Ectodermal cell (in vitro differentiated cells): ENCODE results near the gene PLCB4.

Experiments
- H3K27ac ChIP-seq: 2 replicates; pipeline ENCODE4 v1.7.0; 2013; ENCODE audit warnings: mild to moderate bottlenecking, low read depth, low read length; ENCODE audit not compliant: insufficient read depth, poor library complexity, severe bottlenecking
- H3K27me3 ChIP-seq: 2 replicates; pipeline ENCODE4 v1.7.0; 2013; ENCODE audit warnings: mild to moderate bottlenecking, low read length; ENCODE audit not compliant: insufficient read depth, control insufficient read depth, poor library complexity, severe bottlenecking
- H3K36me3 ChIP-seq: one replicate; pipeline ENCODE4 v1.7.0; 2013; ENCODE audit warnings: low read length; ENCODE audit not compliant: control insufficient read depth, insufficient read depth
- H3K4me1 ChIP-seq: one replicate; pipeline ENCODE4 v1.7.0; 2013; ENCODE audit warnings: low read length; ENCODE audit not compliant: control insufficient read depth, insufficient read depth
- H3K4me3 ChIP-seq: 2 replicates; pipeline ENCODE4 v1.7.0; 2013; ENCODE audit warnings: low read depth, low read length, control low read depth; ENCODE audit not compliant: insufficient read depth
- H3K9me3 ChIP-seq: 2 replicates; pipeline ENCODE4 v1.7.0; 2013; ENCODE audit warnings: mild to moderate bottlenecking, low read length, moderate library complexity; ENCODE audit not compliant: control insufficient read depth
- WGBS, 2 experiments: methylation state at CpG; one replicate each; pipeline ENCODE4 v1.1.7; 2013; ENCODE audit warnings: missing lambda C conversion rate in 2 of 2; 5-methylcytosine and 5-hydroxymethylcytosine counted together

The PLCB4 gene

GRCh38 chr20:9179867-9180266, 111.0 kb downstream of the PLCB4 start:
- Histone ChIP-seq H3K27me3 (no peaks in the 10 kb centered on the region), H3K27ac (no peak overlapping the region), H3K9me3 (no peaks in the 10 kb centered on the region), H3K4me1 (no peaks in the 10 kb centered on the region), H3K4me3 (no peak overlapping the region), H3K36me3 (no peaks in the 10 kb centered on the region)

GRCh38 chr20:9180481-9181257, 111.8 kb downstream of the PLCB4 start:
- WGBS, 2 experiments, result 68 to 69% methylated on average over 1 of the region's 1 CpG
- no peaks in the 10 kb centered on the region for H3K36me3 ChIP-seq
- no peaks in the 10 kb centered on the region for H3K9me3 ChIP-seq
- no peaks in the 10 kb centered on the region for H3K27me3 ChIP-seq
- H3K27ac ChIP-seq, result no peak overlapping the region
- no peaks in the 10 kb centered on the region for H3K4me1 ChIP-seq
- no peak overlapping the region for H3K4me3 ChIP-seq

GRCh38 chr20:9185511-9185910, 116.6 kb downstream of the PLCB4 start:
- no peaks in the 10 kb centered on the region for H3K36me3 ChIP-seq
- H3K4me1 ChIP-seq, result no peaks in the 10 kb centered on the region
- no peaks in the 10 kb centered on the region for H3K9me3 ChIP-seq
- no peak overlapping the region for H3K4me3 ChIP-seq
- H3K27me3 ChIP-seq, result no peaks in the 10 kb centered on the region
- 86 to 89% methylated on average over 6 of the region's 6 CpGs for WGBS, 2 experiments
- no peak overlapping the region for H3K27ac ChIP-seq

GRCh38 chr20:9186396-9186795, 117.5 kb downstream of the PLCB4 start:
- no peaks in the 10 kb centered on the region for H3K36me3 ChIP-seq
- H3K4me1 ChIP-seq, result no peaks in the 10 kb centered on the region
- WGBS, 2 experiments, result 86 to 90% methylated on average over 5 of the region's 5 CpGs
- no peak overlapping the region for H3K4me3 ChIP-seq
- no peaks in the 10 kb centered on the region for H3K27me3 ChIP-seq
- H3K9me3 ChIP-seq, result no peaks in the 10 kb centered on the region
- no peak overlapping the region for H3K27ac ChIP-seq

GRCh38 chr20:9195031-9195430, 126.1 kb downstream of the PLCB4 start:
- WGBS, 2 experiments, result 94 to 98% methylated on average over 6 of the region's 6 CpGs
- H3K36me3 ChIP-seq, result no peaks in the 10 kb centered on the region

GRCh38 chr20:9196110-9196509, 127.2 kb downstream of the PLCB4 start:
- Histone ChIP-seq H3K4me3 (no peak overlapping the region), H3K27ac (no peak overlapping the region), H3K9me3 (no peaks in the 10 kb centered on the region), H3K4me1 (no peaks in the 10 kb centered on the region), H3K36me3 (no peaks in the 10 kb centered on the region), H3K27me3 (no peaks in the 10 kb centered on the region)
- WGBS, 2 experiments, result 79 to 85% methylated on average over 1 of the region's 1 CpG

More at GRCh38 chr20:9195031-9195430, 126.1 kb downstream of the PLCB4 start:
- H3K27me3 ChIP-seq, result no peaks in the 10 kb centered on the region
- H3K9me3 ChIP-seq, result no peaks in the 10 kb centered on the region
- H3K4me3 ChIP-seq, result no peak overlapping the region
- no peak overlapping the region for H3K27ac ChIP-seq
- H3K4me1 ChIP-seq, result no peaks in the 10 kb centered on the region

GRCh38 chr20:9198460-9198859, 129.6 kb downstream of the PLCB4 start:
- Histone ChIP-seq H3K36me3 (no peaks in the 10 kb centered on the region), H3K27me3 (no peaks in the 10 kb centered on the region), H3K4me1 (no peaks in the 10 kb centered on the region), H3K27ac (no peak overlapping the region), H3K4me3 (no peak overlapping the region), H3K9me3 (no peaks in the 10 kb centered on the region)

- Histone ChIP-seq H3K27me3 (no peaks in the 10 kb centered on the region), H3K27ac (no peak overlapping the region), H3K9me3 (no peaks in the 10 kb centered on the region), H3K36me3 (no peaks in the 10 kb centered on the region), H3K4me3 (no peak overlapping the region), H3K4me1 (no peaks in the 10 kb centered on the region)
- 89 to 93% methylated on average over 5 of the region's 5 CpGs for WGBS, 2 experiments
Observed at GRCh38 chr20:9200196-9200595, 131.3 kb downstream of the PLCB4 start.

- H3K27me3 ChIP-seq, result no peaks in the 10 kb centered on the region
- H3K4me3 ChIP-seq, result no peak overlapping the region
- no peaks in the 10 kb centered on the region for H3K4me1 ChIP-seq
- no peaks in the 10 kb centered on the region for H3K9me3 ChIP-seq
- H3K27ac ChIP-seq, result no peak overlapping the region
- 78 to 86% methylated on average over 1 of the region's 1 CpG for WGBS, 2 experiments
- H3K36me3 ChIP-seq, result no peaks in the 10 kb centered on the region
Observed at GRCh38 chr20:9200620-9201019, 131.7 kb downstream of the PLCB4 start.

- H3K9me3 ChIP-seq, result no peaks in the 10 kb centered on the region
- no peak overlapping the region for H3K4me3 ChIP-seq
- H3K4me1 ChIP-seq, result no peaks in the 10 kb centered on the region
- no peaks in the 10 kb centered on the region for H3K27me3 ChIP-seq
- WGBS, 2 experiments, result 90 to 100% methylated on average over 3 of the region's 3 CpGs
- H3K36me3 ChIP-seq, result no peaks in the 10 kb centered on the region
- H3K27ac ChIP-seq, result no peak overlapping the region
Observed at GRCh38 chr20:9202420-9203080, 133.7 kb downstream of the PLCB4 start.
